Measurements from ENCODE around the gene FAM222A. TPM values are rescaled to one million over a fixed set of nuclear protein-coding genes. Genes with fewer than 3 reads are reported as not detected.

Gene FAM222A
- total RNA-seq, 2 experiments from 2014 or later: 0.39 to 0.53 TPM

- DNase-seq (no peak), ATAC-seq (no peak)
- Mint-ChIP-seq H3K4me1 (peaks cover 2% of the 10 kb centered on the region), H3K27ac (no peak overlapping the region), H3K9me3 (ENCODE audit: low read depth) (peaks cover 2% of the 10 kb centered on the region), H3K4me3 (no peak overlapping the region), H3K36me3 (ENCODE audit: low read depth) (no peaks in the 10 kb centered on the region), H3K27me3 (no peaks in the 10 kb centered on the region)
- intact Hi-C loops (cut with DNase I, micrococcal nuclease): no loop called here
- CTCF ChIA-PET: no interaction called here
- POLR2A ChIA-PET: no interaction called here
Measured at GRCh38 chr12:109767991-109768900, 54.6 kb downstream of the FAM222A start.

DNA sequence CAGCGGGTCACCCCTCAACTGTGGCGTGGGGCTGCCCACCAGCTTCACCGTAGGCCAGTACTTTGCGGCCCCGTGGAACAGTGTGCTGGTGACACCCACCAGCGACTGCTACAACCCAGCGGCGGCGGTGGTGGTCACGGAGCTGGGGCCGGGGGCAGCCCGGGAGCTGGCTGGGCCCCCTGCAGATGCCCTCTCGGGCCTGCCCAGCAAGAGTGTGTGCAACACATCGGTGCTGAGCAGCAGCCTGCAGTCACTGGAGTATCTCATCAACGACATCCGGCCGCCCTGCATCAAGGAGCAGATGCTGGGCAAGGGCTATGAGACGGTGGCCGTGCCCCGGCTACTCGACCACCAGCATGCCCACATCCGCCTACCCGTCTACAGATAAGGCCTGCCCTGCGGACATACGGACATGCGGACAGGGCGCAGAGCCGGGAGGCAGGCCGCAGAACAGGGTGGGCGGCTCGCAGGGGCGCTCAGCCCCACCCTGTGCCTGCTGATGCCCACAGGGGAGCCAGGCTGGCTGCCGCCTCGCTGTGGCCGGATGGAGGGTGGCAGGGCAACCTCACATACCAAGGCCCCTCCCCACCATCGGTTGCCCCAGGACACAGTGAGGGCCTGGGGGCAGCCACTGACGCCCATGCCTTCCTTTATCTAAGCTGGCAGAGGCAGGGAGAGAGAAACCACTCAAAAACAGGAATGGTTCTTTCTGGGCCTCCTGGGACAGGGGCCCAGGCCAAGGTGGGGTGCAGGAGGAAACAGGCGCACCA, 55.5 kb downstream of the FAM222A start:
- Mint-ChIP-seq H3K36me3 (ENCODE audit: low read depth) (no peaks in the 10 kb centered on the region), H3K4me3 (no peak overlapping the region), H3K27ac (no peak overlapping the region), H3K9me3 (ENCODE audit: low read depth) (no peaks in the 10 kb centered on the region), H3K27me3 (peaks cover 2% of the 10 kb centered on the region), H3K4me1 (peaks cover 2% of the 10 kb centered on the region)
- DNase-seq: no peak
- intact Hi-C loops (cut with DNase I, micrococcal nuclease): no loop called here
- ChIA-PET CTCF (no interaction called here), POLR2A (no interaction called here)
- no peak for ATAC-seq

GRCh38 chr12:109770104-109770860, 56.7 kb downstream of the FAM222A start:
- no peak for DNase-seq
- intact Hi-C loops (cut with DNase I, micrococcal nuclease): no loop called here
- ATAC-seq: no peak
- CTCF ChIA-PET: interaction anchor here (2.2 kb wide), 1 partner anchor 173 kb away, joined by 6 read pairs; no protein-coding TSS in a partner anchor
- no peaks in the 10 kb centered on the region for H3K36me3 Mint-ChIP-seq (ENCODE audit: low read depth)
- peaks cover 2% of the 10 kb centered on the region for H3K4me1 Mint-ChIP-seq
- peaks cover 2% of the 10 kb centered on the region for H3K27me3 Mint-ChIP-seq
- H3K27ac Mint-ChIP-seq: no peak overlapping the region
- POLR2A ChIA-PET: no interaction called here
- no peaks in the 10 kb centered on the region for H3K9me3 Mint-ChIP-seq (ENCODE audit: low read depth)
- H3K4me3 Mint-ChIP-seq: no peak overlapping the region

DNA sequence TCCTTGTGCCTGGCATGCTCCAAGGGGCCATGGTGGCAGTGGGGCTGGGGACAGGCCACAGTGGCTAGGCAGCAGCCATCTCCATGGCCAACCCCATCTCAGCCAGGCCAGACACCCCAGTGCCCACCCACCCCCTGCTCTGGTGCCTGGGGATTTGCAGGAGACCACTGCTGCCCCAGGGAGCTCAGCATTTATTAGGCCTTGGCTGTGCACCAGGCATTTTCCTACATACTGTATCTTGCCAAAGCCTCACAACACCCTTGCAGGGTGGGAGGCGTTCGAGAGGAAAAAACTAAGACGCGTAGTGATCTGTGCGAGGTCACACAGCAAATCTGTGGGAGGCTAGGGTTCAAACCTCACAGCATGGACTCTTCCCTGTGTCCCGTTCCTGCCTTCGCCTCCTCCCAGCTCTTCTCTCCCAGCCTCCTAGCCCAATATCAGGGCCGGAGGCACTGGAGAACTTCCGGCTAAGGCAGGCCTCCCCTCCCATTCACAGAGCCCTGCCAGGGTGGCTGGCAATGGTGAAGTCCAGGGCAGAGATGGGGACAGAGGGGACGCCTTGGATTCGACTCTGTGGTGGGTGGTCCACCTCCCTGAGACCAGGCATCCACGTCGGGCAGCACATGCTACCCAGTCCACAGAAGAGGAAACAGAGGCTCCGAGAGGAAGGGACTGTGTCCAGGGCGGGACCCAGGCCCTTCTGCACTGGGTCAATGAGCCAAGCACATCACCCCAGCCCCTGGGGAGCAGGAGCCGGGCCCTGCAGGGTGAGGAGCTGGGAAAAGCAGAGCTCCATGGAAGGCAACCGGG, 57.4 kb downstream of the FAM222A start:
- ChIA-PET CTCF (interaction anchor here (0.7 to 2.2 kb wide), 2 partner anchors 15 to 174 kb away, joined by 3 to 6 read pairs; no protein-coding TSS in a partner anchor), POLR2A (no interaction called here)
- ATAC-seq (no peak), DNase-seq (no peak)
- H3K4me3 Mint-ChIP-seq: no peak overlapping the region
- no peak overlapping the region for H3K27ac Mint-ChIP-seq
- H3K9me3 Mint-ChIP-seq (ENCODE audit: low read depth): no peaks in the 10 kb centered on the region
- intact Hi-C loops (cut with DNase I, micrococcal nuclease): no loop called here
- no peaks in the 10 kb centered on the region for H3K36me3 Mint-ChIP-seq (ENCODE audit: low read depth)
- H3K27me3 Mint-ChIP-seq: peaks cover 2% of the 10 kb centered on the region
- peaks cover 2% of the 10 kb centered on the region for H3K4me1 Mint-ChIP-seq

GRCh38 chr12:109771746-109772621, 58.4 kb downstream of the FAM222A start:
- peaks cover 2% of the 10 kb centered on the region for H3K4me1 Mint-ChIP-seq
- no peaks in the 10 kb centered on the region for H3K9me3 Mint-ChIP-seq (ENCODE audit: low read depth)
- ChIA-PET CTCF (interaction anchor here (0.6 to 2.2 kb wide), 6 partner anchors 14 to 579 kb away, joined by 3 to 10 read pairs (median 4); partner anchors contain the start of gene MMAB), POLR2A (no interaction called here)
- no peak overlapping the region for H3K27ac Mint-ChIP-seq
- ATAC-seq (no peak), DNase-seq (no peak)
- intact Hi-C loops (cut with DNase I, micrococcal nuclease): no loop called here
- peaks cover 2% of the 10 kb centered on the region for H3K27me3 Mint-ChIP-seq
- H3K36me3 Mint-ChIP-seq (ENCODE audit: low read depth): no peaks in the 10 kb centered on the region
- no peak overlapping the region for H3K4me3 Mint-ChIP-seq

DNA sequence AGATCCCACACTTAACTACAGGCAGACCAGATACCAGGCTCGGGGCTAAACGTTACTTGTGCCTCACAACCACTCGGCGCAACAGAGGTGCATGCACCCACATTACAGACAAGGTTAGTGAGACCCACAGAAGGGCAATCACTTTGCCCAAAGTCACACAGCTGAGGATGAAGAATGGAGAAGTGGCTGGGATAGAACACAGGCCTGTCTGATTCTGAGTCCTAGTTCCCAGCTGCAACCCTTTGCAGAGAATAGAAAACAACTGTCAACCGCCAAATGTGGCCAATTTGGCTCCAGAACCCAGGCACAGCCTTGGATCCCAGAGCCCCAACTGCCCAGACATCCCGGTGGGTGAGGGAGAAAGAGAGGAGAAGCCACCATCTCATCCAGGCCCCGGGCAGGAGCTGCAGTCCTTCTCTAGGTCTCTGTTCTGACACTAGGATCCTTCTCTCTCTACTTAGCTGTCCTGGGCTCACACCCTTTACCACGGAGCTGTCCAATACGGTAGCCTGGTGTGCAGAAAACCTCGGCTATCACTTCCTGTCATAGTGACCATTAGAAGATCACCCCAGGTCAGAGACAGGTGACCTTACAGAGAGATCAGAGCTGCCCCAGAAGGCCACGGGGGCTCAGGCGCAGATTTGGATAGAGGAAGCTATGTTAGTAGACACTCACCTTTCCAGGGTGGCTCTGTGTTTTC, 59.1 kb downstream of the FAM222A start:
- ChIA-PET CTCF (interaction anchor here (0.7 to 6.6 kb wide), 8 partner anchors 19 to 254 kb away, joined by 3 to 58 read pairs (median 5); partner anchors contain the start of gene MMAB), POLR2A (no interaction called here)
- Mint-ChIP-seq H3K4me1 (peaks cover 7% of the 10 kb centered on the region), H3K9me3 (ENCODE audit: low read depth) (no peaks in the 10 kb centered on the region), H3K4me3 (no peak overlapping the region), H3K27me3 (peaks cover 2% of the 10 kb centered on the region), H3K27ac (no peak overlapping the region), H3K36me3 (ENCODE audit: low read depth) (no peaks in the 10 kb centered on the region)
- intact Hi-C loops (cut with DNase I, micrococcal nuclease): no loop called here
- ATAC-seq: no peak
- no peak for DNase-seq

GRCh38 chr12:109773384-109774011, 59.9 kb downstream of the FAM222A start:
- CTCF ChIA-PET: interaction anchor here (0.8 to 6.6 kb wide), 11 partner anchors 19 to 340 kb away, joined by 3 to 58 read pairs (median 5); partner anchors contain the start of gene MMAB
- Mint-ChIP-seq H3K4me3 (no peak overlapping the region), H3K4me1 (peaks cover 7% of the 10 kb centered on the region), H3K27me3 (peaks cover 2% of the 10 kb centered on the region), H3K27ac (no peak overlapping the region), H3K9me3 (ENCODE audit: low read depth) (no peaks in the 10 kb centered on the region), H3K36me3 (ENCODE audit: low read depth) (no peaks in the 10 kb centered on the region)
- intact Hi-C loops (cut with DNase I, micrococcal nuclease): loop anchor here in 1 of 2 experiments (2.0 kb wide), 1 partner anchor 341 kb away; no protein-coding TSS in a partner anchor
- POLR2A ChIA-PET: no interaction called here
- DNase-seq: no peak
- no peak for ATAC-seq

DNA sequence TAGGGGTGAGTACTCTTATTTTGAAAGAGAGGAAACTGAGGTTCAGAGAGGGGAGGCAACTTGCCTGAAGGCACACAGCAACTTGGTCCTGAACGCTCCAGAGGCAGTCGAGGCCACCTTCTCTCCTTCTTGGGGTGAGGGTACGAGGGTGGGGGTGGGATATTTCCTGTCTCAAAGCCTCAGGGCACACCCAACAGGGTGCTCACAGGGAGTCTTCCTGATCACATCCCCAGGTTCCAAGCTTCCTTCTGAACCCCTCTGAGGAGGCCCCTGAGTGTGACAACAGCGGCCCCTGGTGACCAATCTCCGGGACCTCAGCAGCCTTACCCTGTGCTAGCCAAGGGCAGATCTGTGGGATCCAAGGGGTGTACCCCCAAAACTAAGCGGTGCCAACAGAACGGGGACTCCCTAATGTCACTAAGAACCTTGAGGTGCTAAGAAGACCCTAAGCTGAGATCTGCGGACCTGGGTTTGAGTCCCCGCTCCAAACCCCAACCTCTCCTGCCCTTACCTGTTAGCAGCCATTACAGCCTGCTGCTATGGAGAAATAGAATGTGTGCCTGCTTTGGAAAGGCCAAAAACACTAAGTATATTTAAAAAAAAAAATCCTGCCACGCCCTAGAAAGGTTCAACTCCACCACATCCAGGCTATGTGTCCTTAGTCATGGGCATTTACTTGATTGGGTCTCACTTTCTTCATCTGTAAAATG, 61.7 kb downstream of the FAM222A start:
- DNase-seq (peak; percentile 87), ATAC-seq (peak; percentile 78)
- Mint-ChIP-seq H3K27me3 (peaks cover 2% of the 10 kb centered on the region), H3K27ac (no peak overlapping the region), H3K4me3 (no peak overlapping the region), H3K4me1 (peaks cover 7% of the 10 kb centered on the region), H3K9me3 (ENCODE audit: low read depth) (no peaks in the 10 kb centered on the region), H3K36me3 (ENCODE audit: low read depth) (no peaks in the 10 kb centered on the region)
- ChIA-PET POLR2A (no interaction called here), CTCF (interaction anchor here (0.5 to 6.6 kb wide), 16 partner anchors 27 to 476 kb away, joined by 3 to 58 read pairs (median 4); no protein-coding TSS in a partner anchor)
- intact Hi-C loops (cut with DNase I, micrococcal nuclease): loop anchor here (1.0 to 2.0 kb wide), 5 partner anchors 178 to 347 kb away; no protein-coding TSS in a partner anchor

GRCh38 chr12:109776624-109777023, 63.0 kb downstream of the FAM222A start:
- POLR2A ChIA-PET: no interaction called here
- Mint-ChIP-seq H3K27me3 (peaks cover 2% of the 10 kb centered on the region), H3K9me3 (ENCODE audit: low read depth) (no peaks in the 10 kb centered on the region), H3K36me3 (ENCODE audit: low read depth) (no peaks in the 10 kb centered on the region), H3K4me1 (peaks cover 7% of the 10 kb centered on the region), H3K4me3 (no peak overlapping the region), H3K27ac (no peak overlapping the region)
- CTCF ChIA-PET: interaction anchor here (0.5 to 6.6 kb wide), 6 partner anchors 69 to 341 kb away, joined by 3 to 58 read pairs (median 4); no protein-coding TSS in a partner anchor
- ATAC-seq: no peak
- no peak for DNase-seq
- intact Hi-C loops (cut with DNase I, micrococcal nuclease): no loop called here
